ENCODE data around the gene LCMT1. TPM values are rescaled to one million over a fixed set of nuclear protein-coding genes. Genes with fewer than 3 reads are reported as not detected.

The LCMT1 gene
- total and polyA plus RNA-seq, 2 donors (not counting 1 experiment from before 2014, with no cell fraction given): 20.2 to 42.0 TPM

GRCh38 chr16:25199457-25199856, 87.9 kb downstream of the LCMT1 start:
- no peak overlapping the region for H3K9ac ChIP-seq (ENCODE audit: low read length)
- ChIA-PET CTCF (no interaction called here), POLR2A (no interaction called here)
- H3K27ac Mint-ChIP-seq: no peak overlapping the region
- H3K27me3 ChIP-seq (replicated peaks in 1 of 4; ENCODE audit: control extremely low read depth in 1 of 4, control insufficient read depth in 3 of 4, insufficient read depth in 4 of 4, low read length in 3 of 4): no peaks in the 10 kb centered on the region
- no peaks in the 10 kb centered on the region for H3K9me3 ChIP-seq (ENCODE audit: control extremely low read depth in 1 of 3, control insufficient read depth in 2 of 3, insufficient read depth in 1 of 3, low read length in 2 of 3)
- H3K36me3 ChIP-seq (replicated peaks in 1 of 2; ENCODE audit: control extremely low read depth in 1 of 2, control insufficient read depth in 1 of 2, extremely low read depth in 1 of 2, insufficient read depth in 2 of 2, low read length in 1 of 2): no peaks in the 10 kb centered on the region
- no peak overlapping the region for H3K27ac ChIP-seq (ENCODE audit: low read length in 2 of 2)
- no peaks in the 10 kb centered on the region for H3K79me2 ChIP-seq (ENCODE audit: control insufficient read depth, insufficient read depth, low read length)
- intact Hi-C loops (cut with micrococcal nuclease): no loop called here
- ATAC-seq (ENCODE audit: low read depth): no peak
- no peak overlapping the region for H3K4me3 ChIP-seq (ENCODE audit: control extremely low read depth in 1 of 5, extremely low read depth in 1 of 5, insufficient read depth in 1 of 5, low read depth in 2 of 5, low read length in 4 of 5)
- H3K4me3 Mint-ChIP-seq: no peak overlapping the region
- no peaks in the 10 kb centered on the region for H3K9me3 Mint-ChIP-seq (ENCODE audit: insufficient read depth)
- no peaks in the 10 kb centered on the region for H3K4me1 ChIP-seq (ENCODE audit: control insufficient read depth in 2 of 2, insufficient read depth in 2 of 2, low read length in 2 of 2)
- H3K4me2 ChIP-seq (replicated peaks; ENCODE audit: low read depth, low read length, poor library complexity, severe bottlenecking): no peak overlapping the region
- DNase-seq: no peak
- H3K27me3 Mint-ChIP-seq: no peaks in the 10 kb centered on the region
- no peaks in the 10 kb centered on the region for H4K20me1 ChIP-seq (ENCODE audit: control insufficient read depth, insufficient read depth, low read length, poor library complexity, severe bottlenecking)
- no peak for TF ChIP-seq EZH2 (IDR thresholded peaks at IDR 0.05; ENCODE audit: borderline replicate concordance, insufficient read depth, low read depth, low read length, poor library complexity, severe bottlenecking)
- TF ChIP-seq CTCF (IDR thresholded peaks at IDR 0.05): no peak
- no peaks in the 10 kb centered on the region for H3K4me1 Mint-ChIP-seq
- H2AFZ ChIP-seq (ENCODE audit: insufficient read depth, low read depth, low read length, poor library complexity, severe bottlenecking): no peak overlapping the region
- 99% methylated on average over 7 of the region's 7 CpGs for WGBS (ENCODE audit: insufficient coverage)

GRCh38 chr16:25210758-25211157, 99.2 kb downstream of the LCMT1 start:
- Histone ChIP-seq H3K27me3 (replicated peaks in 1 of 4; ENCODE audit: control extremely low read depth in 1 of 4, control insufficient read depth in 3 of 4, insufficient read depth in 4 of 4, low read length in 3 of 4) (no peaks in the 10 kb centered on the region), H3K4me1 (ENCODE audit: control insufficient read depth in 2 of 2, insufficient read depth in 2 of 2, low read length in 2 of 2) (no peaks in the 10 kb centered on the region), H2AFZ (ENCODE audit: insufficient read depth, low read depth, low read length, poor library complexity, severe bottlenecking) (no peak overlapping the region), H3K4me3 (ENCODE audit: control extremely low read depth in 1 of 5, extremely low read depth in 1 of 5, insufficient read depth in 1 of 5, low read depth in 2 of 5, low read length in 4 of 5) (no peak overlapping the region), H3K4me2 (replicated peaks; ENCODE audit: low read depth, low read length, poor library complexity, severe bottlenecking) (no peak overlapping the region), H3K27ac (ENCODE audit: low read length in 2 of 2) (no peak overlapping the region), H4K20me1 (ENCODE audit: control insufficient read depth, insufficient read depth, low read length, poor library complexity, severe bottlenecking) (no peaks in the 10 kb centered on the region), H3K79me2 (ENCODE audit: control insufficient read depth, insufficient read depth, low read length) (no peaks in the 10 kb centered on the region), H3K9me3 (ENCODE audit: control extremely low read depth in 1 of 3, control insufficient read depth in 2 of 3, insufficient read depth in 1 of 3, low read length in 2 of 3) (no peaks in the 10 kb centered on the region), H3K9ac (ENCODE audit: low read length) (no peak overlapping the region), H3K36me3 (replicated peaks in 1 of 2; ENCODE audit: control extremely low read depth in 1 of 2, control insufficient read depth in 1 of 2, extremely low read depth in 1 of 2, insufficient read depth in 2 of 2, low read length in 1 of 2) (no peaks in the 10 kb centered on the region)
- H3K27ac Mint-ChIP-seq: no peak overlapping the region
- ChIA-PET POLR2A (no interaction called here), CTCF (no interaction called here)
- no peak overlapping the region for H3K4me3 Mint-ChIP-seq
- TF ChIP-seq EZH2 (IDR thresholded peaks at IDR 0.05; ENCODE audit: borderline replicate concordance, insufficient read depth, low read depth, low read length, poor library complexity, severe bottlenecking): no peak
- TF ChIP-seq CTCF (IDR thresholded peaks at IDR 0.05): no peak
- H3K27me3 Mint-ChIP-seq: peaks cover 5% of the 10 kb centered on the region
- DNase-seq (no peak), ATAC-seq (ENCODE audit: low read depth) (no peak)
- H3K4me1 Mint-ChIP-seq: no peaks in the 10 kb centered on the region
- WGBS (ENCODE audit: insufficient coverage): 0% methylated on average over 2 of the region's 4 CpGs
- H3K9me3 Mint-ChIP-seq (ENCODE audit: insufficient read depth): no peaks in the 10 kb centered on the region
- intact Hi-C loops (cut with micrococcal nuclease): no loop called here
